Uterus (tissue), 2 donors: ENCODE measurements around the gene UBE4B.

ENCODE experiments used
- CTCF ChIP-seq, 4 experiments: fragments of 200-600 bp in 2 of 4; fragments of 450-650 bp in 2 of 4; sonication (generic) in 2 of 4; IDR thresholded peaks; one replicate each; pipeline ENCODE4 v1.5.1; 2016 to 2019; ENCODE audit warnings: antibody characterized with exemption in 4 of 4, mild to moderate bottlenecking in 2 of 4, moderate library complexity in 1 of 4
- POLR2A ChIP-seq, 2 donors: fragments of 450-650 bp; IDR thresholded peaks; one replicate each; pipeline ENCODE4 v1.6.1; 2016; ENCODE audit warnings: antibody characterized with exemption in 2 of 2, mild to moderate bottlenecking in 1 of 2, moderate library complexity in 1 of 2

- no peak for TF ChIP-seq CTCF (IDR thresholded peaks at IDR 0.05)
- no peak for TF ChIP-seq POLR2A (IDR thresholded peaks at IDR 0.05)
Measured at GRCh38 chr1:10185759-10186158, 153.0 kb downstream of the UBE4B start.
